BE2C (cell line): ENCODE results near the gene REPIN1.

Experiments
- DNase-seq: peaks from one replicate; pipeline ENCODE4 v3.0.0-alpha.2; 2020
- H3K27me3 ChIP-seq: fragments of 250-450 bp; sonication (Bioruptor Pico); 2 replicates; pipeline ENCODE4 v1.5.1; 2020; ENCODE audit warnings: mild to moderate bottlenecking
- H3K36me3 ChIP-seq: fragments of 250-450 bp; sonication (Bioruptor Pico); 2 replicates; pipeline ENCODE4 v1.5.1; 2020; ENCODE audit warnings: mild to moderate bottlenecking
- H3K4me1 ChIP-seq: fragments of 250-450 bp; sonication (Bioruptor Pico); 2 replicates; pipeline ENCODE4 v1.5.1; 2020
- H3K4me3 ChIP-seq: 2 replicates; pipeline ENCODE4 v1.5.1; 2011; ENCODE audit warnings: low read depth, low read length
- H3K9me3 ChIP-seq: fragments of 250-450 bp; sonication (Bioruptor Pico); 2 replicates; pipeline ENCODE4 v1.5.1; 2020
- TF ChIP-seq, protein P1 (sequence below): IDR thresholded peaks from 2 replicates; pipeline ENCODE4 v1.5.1; 2012; ENCODE audit warnings: mild to moderate bottlenecking, low read depth, low read length

REPIN1 gene

DNA sequence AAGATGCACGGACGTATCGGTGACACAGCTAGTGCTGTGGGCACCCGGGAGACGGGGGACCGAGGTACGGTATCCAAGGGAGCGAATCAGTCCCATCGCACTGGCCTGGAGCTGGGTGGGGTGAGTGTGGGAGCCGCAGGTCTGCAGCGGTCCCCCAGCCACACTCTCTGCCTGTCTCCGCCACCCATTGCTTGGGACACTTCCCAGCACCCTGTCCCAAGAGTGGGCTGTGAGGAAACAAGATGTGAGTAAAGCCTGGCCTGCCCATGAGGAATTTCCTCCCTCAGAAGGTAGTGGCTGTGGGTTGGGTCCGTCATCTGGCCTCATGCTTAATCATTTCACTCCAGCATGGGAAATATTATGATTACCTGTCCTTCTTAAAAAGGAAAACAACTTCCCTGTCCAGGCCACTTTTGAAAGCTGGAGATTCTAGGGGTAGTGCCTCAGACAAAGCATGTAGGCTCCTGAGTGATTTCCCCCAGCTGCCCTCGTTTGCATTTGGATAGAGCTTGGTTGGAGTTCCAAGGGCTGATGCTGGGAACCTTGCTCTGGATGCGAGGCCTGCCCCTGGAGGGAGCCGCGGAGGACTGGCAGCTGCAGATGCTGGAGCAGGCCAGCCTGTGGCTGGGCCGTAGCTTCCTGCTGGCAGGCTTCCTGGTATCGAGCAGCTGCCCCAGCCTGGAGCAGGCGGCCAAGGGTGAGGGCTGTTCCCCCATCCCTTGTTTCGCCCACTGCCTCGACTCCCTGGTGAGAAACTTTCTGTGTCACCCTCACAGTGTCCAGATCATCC, 39.1 kb upstream of the REPIN1 start:
- Histone ChIP-seq H3K36me3 (peaks cover 54% of the 10 kb centered on the region), H3K4me3 (no peak overlapping the region), H3K9me3 (no peaks in the 10 kb centered on the region), H3K4me1 (no peaks in the 10 kb centered on the region), H3K27me3 (no peaks in the 10 kb centered on the region)
- DNase-seq, result no peak
- TF ChIP-seq, protein P1, sequence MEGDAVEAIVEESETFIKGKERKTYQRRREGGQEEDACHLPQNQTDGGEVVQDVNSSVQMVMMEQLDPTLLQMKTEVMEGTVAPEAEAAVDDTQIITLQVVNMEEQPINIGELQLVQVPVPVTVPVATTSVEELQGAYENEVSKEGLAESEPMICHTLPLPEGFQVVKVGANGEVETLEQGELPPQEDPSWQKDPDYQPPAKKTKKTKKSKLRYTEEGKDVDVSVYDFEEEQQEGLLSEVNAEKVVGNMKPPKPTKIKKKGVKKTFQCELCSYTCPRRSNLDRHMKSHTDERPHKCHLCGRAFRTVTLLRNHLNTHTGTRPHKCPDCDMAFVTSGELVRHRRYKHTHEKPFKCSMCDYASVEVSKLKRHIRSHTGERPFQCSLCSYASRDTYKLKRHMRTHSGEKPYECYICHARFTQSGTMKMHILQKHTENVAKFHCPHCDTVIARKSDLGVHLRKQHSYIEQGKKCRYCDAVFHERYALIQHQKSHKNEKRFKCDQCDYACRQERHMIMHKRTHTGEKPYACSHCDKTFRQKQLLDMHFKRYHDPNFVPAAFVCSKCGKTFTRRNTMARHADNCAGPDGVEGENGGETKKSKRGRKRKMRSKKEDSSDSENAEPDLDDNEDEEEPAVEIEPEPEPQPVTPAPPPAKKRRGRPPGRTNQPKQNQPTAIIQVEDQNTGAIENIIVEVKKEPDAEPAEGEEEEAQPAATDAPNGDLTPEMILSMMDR, result no peak

DNA sequence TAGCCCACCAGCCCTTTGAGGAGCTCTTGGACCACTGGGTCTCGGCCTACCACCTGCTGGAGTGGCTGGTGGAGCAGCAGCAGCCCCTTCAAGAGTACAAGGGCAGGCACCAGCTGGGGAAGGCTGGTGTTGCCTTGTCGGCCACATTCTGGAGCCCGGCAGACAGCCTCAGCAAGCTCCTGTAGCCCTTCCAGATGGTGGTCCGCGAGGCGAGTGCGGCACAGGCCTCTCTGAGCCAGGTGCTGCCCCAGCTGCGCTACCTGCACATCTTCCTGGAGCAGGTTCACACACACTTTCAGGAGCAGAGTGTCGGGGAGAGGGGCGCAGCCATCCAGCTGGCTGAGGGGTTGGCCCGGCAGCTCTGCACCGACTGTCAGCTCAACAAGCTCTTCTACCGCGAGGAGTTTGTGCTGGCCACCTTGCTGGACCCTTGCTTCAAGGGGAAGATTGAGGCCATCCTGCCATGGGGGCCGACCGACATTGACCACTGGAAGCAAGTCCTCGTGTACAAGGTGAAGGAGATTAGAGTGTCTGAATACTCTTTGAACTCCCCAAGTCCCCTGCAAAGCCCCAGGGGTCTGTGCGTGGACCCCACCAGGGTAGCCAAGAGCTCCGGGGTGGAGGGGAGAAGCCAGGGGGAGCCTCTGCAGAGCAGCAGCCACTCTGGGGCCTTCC, 38.3 kb upstream of the REPIN1 start:
- Histone ChIP-seq H3K4me1 (no peaks in the 10 kb centered on the region), H3K9me3 (no peaks in the 10 kb centered on the region), H3K36me3 (peaks cover 54% of the 10 kb centered on the region), H3K27me3 (no peaks in the 10 kb centered on the region), H3K4me3 (no peak overlapping the region)
- DNase-seq, result no peak
- TF ChIP-seq, protein P1, result no peak

DNA sequence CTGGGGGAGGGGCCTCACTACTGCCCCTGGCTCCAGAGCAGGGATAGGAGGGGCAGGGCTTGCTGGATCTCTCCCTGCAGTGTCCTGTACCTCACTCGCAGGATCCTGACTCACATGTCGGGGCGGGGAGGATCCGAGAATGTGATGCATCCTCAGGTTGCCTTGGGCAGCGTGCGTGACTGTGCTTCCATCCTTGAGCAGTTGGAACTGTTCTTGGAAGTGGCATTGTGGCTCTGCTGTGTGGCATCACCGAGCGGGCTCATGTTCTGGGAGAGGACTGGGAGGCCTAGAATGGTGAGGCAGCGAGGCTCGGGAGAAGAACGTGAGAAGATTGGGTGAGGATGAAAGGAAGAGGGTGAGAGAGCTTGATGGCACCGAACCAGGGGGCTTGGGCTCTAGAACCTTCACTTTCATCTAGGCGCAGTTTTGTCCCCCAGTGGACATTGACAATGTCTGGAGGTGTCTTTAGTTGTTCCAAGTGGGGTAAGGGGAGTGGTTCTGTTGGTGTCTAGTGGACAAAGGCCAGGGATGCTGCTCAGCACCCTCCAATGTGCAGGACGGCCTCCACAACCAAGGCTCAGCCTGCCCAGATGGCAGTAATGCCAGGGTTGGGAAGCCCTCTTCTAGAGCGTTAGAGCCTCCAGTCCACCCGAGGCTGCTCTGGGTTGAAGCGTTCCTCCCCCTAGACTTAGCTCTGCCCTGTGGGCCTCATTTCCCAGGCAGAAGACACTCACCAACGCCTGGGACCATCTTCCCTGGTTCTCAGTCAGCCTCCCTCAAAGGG, 35.6 kb upstream of the REPIN1 start:
- no peaks in the 10 kb centered on the region for H3K9me3 ChIP-seq

DNA sequence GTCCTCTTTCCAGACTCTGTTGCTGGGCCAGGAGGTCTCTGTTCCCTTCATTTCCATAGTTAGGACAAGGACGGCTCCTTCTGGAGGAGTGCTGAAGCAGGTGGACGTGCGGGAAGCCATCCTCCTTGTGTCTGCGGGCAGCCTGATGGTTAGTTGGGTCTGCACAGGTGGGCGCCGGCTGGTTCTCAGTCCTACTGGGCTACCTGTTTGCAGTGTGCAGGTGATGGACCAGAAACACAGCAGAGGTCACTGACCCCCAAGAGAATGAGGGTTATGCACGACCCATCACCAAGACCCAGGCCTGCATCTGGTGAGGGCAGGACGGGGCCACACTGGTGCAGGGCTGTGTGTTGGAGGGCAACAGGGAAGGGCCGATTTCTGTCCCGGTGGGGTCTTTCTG, 35.0 kb upstream of the REPIN1 start:
- TF ChIP-seq, protein P1, result no peak
- no peak for DNase-seq
- Histone ChIP-seq H3K4me1 (no peaks in the 10 kb centered on the region), H3K9me3 (no peaks in the 10 kb centered on the region), H3K4me3 (no peak overlapping the region), H3K27me3 (no peaks in the 10 kb centered on the region), H3K36me3 (peaks cover 33% of the 10 kb centered on the region)

More for the DNA sequence above, 35.6 kb upstream of the REPIN1 start:
- TF ChIP-seq, protein P1, result no peak
- H3K4me3 ChIP-seq, result no peak overlapping the region
- no peaks in the 10 kb centered on the region for H3K27me3 ChIP-seq
- H3K4me1 ChIP-seq, result no peaks in the 10 kb centered on the region
- DNase-seq, result no peak
- peaks cover 40% of the 10 kb centered on the region for H3K36me3 ChIP-seq

DNA sequence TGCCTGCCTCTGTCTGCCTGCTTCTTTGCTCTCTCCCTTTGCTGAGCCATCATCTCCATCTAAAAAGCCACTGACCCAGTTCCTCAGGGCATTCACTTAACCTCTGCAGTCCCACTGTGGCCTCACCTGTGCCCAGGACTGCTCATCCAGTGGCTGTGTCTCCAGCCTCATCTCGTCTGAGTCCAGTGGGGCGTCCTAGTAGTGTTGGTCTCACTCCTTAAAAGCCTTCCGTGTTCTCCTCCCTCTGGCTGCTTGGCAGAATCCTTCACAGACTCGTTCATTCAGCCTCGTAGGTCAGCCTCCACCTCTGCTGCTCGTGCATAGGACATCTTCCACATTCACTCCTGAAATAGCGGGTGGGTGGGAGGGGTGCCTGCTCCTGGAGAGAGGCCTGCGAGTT, 34.5 kb upstream of the REPIN1 start:
- H3K4me1 ChIP-seq, result no peaks in the 10 kb centered on the region
- no peak overlapping the region for H3K4me3 ChIP-seq
- no peak for DNase-seq
- no peaks in the 10 kb centered on the region for H3K9me3 ChIP-seq
- peaks cover 29% of the 10 kb centered on the region for H3K36me3 ChIP-seq
- TF ChIP-seq, protein P1, result no peak
- no peaks in the 10 kb centered on the region for H3K27me3 ChIP-seq
